DND-41 (cell line): ENCODE results near the gene CYTH4.

ENCODE experiments used
- ATAC-seq: fragments of 200-7000 bp; cut with Tn5 transposase; 3 replicates; pipeline ENCODE4 v1.9.1; 2021; ENCODE audit warnings: low read depth; ENCODE audit not compliant: insufficient read depth
- DNase-seq: peaks from one replicate; pipeline ENCODE4 v3.0.0-alpha.2; 2020
- H2AFZ ChIP-seq: 2 replicates; pipeline ENCODE4 v1.6.0; 2012; ENCODE audit warnings: low read depth, low read length
- H3K27ac ChIP-seq: 2 replicates; pipeline ENCODE4 v1.5.1; 2012; ENCODE audit warnings: low read length, inconsistent platforms
- H3K27me3 ChIP-seq: fragments of 200-600 bp; sonication (generic); 2 replicates; pipeline ENCODE4 v1.6.0; 2012; ENCODE audit warnings: low read length, mild to moderate bottlenecking, inconsistent platforms; ENCODE audit not compliant: insufficient read depth, poor library complexity
- H3K36me3 ChIP-seq: 2 replicates; pipeline ENCODE4 v1.5.1; 2012; ENCODE audit warnings: low read length, inconsistent platforms; ENCODE audit not compliant: insufficient read depth
- H3K4me1 ChIP-seq: 2 replicates; pipeline ENCODE4 v1.5.1; 2012; ENCODE audit warnings: mild to moderate bottlenecking, low read length; ENCODE audit not compliant: insufficient read depth
- H3K4me2 ChIP-seq: 2 replicates; pipeline ENCODE4 v1.6.0; 2012; ENCODE audit warnings: mild to moderate bottlenecking, moderate library complexity, low read length, inconsistent platforms; ENCODE audit not compliant: insufficient read depth
- H3K4me3 ChIP-seq, 2 experiments: fragments of 200-600 bp in 1 of 2; shearing (Covaris generic) in 1 of 2; 2 replicates each; pipeline ENCODE4 v1.5.1; 2012 to 2016; ENCODE audit warnings: inconsistent platforms in 2 of 2, low read length in 2 of 2, mild to moderate bottlenecking in 2 of 2, low read depth in 1 of 2, moderate library complexity in 1 of 2
- H3K79me2 ChIP-seq: 2 replicates; pipeline ENCODE4 v1.6.0; 2012; ENCODE audit warnings: low read length, inconsistent platforms; ENCODE audit not compliant: insufficient read depth
- H3K9ac ChIP-seq: 2 replicates; pipeline ENCODE4 v1.6.0; 2012; ENCODE audit warnings: low read depth, mild to moderate bottlenecking, inconsistent platforms, low read length, moderate library complexity
- H3K9me3 ChIP-seq: 2 replicates; pipeline ENCODE4 v1.5.1; 2012; ENCODE audit warnings: low read length, moderate library complexity, mild to moderate bottlenecking, inconsistent platforms; ENCODE audit not compliant: insufficient read depth, severe bottlenecking
- H4K20me1 ChIP-seq: 2 replicates; pipeline ENCODE4 v1.6.0; 2012; ENCODE audit warnings: low read length; ENCODE audit not compliant: insufficient read depth
- CTCF ChIP-seq: IDR thresholded peaks from 2 replicates; pipeline ENCODE4 v1.5.1; 2012; ENCODE audit warnings: borderline replicate concordance, low read length, moderate library complexity, mild to moderate bottlenecking; ENCODE audit not compliant: poor library complexity, severe bottlenecking; ENCODE audit errors: extremely low read depth
- EZH2 ChIP-seq: IDR thresholded peaks from 3 replicates; pipeline ENCODE4 v1.6.1; 2012; ENCODE audit warnings: borderline replicate concordance, low read depth, mild to moderate bottlenecking, moderate library complexity, low read length, inconsistent platforms; ENCODE audit not compliant: severe bottlenecking

The CYTH4 gene

GRCh38 chr22:37256075-37256726 lies 26.1 kb upstream of the CYTH4 start:
- Histone ChIP-seq H3K27ac (no peak overlapping the region), H3K36me3 (no peaks in the 10 kb centered on the region), H2AFZ (no peak overlapping the region), H3K27me3 (peaks cover 6% of the 10 kb centered on the region), H3K79me2 (no peaks in the 10 kb centered on the region), H3K4me3 (no peak overlapping the region), H3K9ac (no peak overlapping the region), H3K4me2 (no peak overlapping the region), H3K4me1 (no peaks in the 10 kb centered on the region), H3K9me3 (no peaks in the 10 kb centered on the region), H4K20me1 (no peaks in the 10 kb centered on the region; the same call in 1 of the 2 replicates)
- no peak for ATAC-seq
- no peak for TF ChIP-seq EZH2
- TF ChIP-seq CTCF: no peak
- no peak for DNase-seq

GRCh38 chr22:37258005-37258752 lies 24.1 kb upstream of the CYTH4 start:
- Histone ChIP-seq H3K79me2 (no peaks in the 10 kb centered on the region), H3K4me2 (no peak overlapping the region), H4K20me1 (no peaks in the 10 kb centered on the region; the same call in 1 of the 2 replicates), H3K4me1 (no peaks in the 10 kb centered on the region), H3K27me3 (peaks cover 7% of the 10 kb centered on the region), H3K9ac (no peak overlapping the region), H3K36me3 (no peaks in the 10 kb centered on the region), H3K4me3 (no peak overlapping the region), H3K9me3 (no peaks in the 10 kb centered on the region), H3K27ac (no peak overlapping the region), H2AFZ (no peak overlapping the region)
- ATAC-seq (no peak), DNase-seq (no peak)
- TF ChIP-seq CTCF: no peak
- TF ChIP-seq EZH2: no peak

GRCh38 chr22:37258753-37259401 lies 23.4 kb upstream of the CYTH4 start:
- Histone ChIP-seq H3K36me3 (no peaks in the 10 kb centered on the region), H3K4me3 (no peak overlapping the region), H3K9ac (no peak overlapping the region), H3K4me1 (no peaks in the 10 kb centered on the region), H4K20me1 (no peaks in the 10 kb centered on the region; the same call in 1 of the 2 replicates), H3K9me3 (peaks cover 4% of the 10 kb centered on the region), H3K27ac (no peak overlapping the region), H3K79me2 (no peaks in the 10 kb centered on the region), H3K27me3 (peaks cover 7% of the 10 kb centered on the region), H3K4me2 (no peak overlapping the region), H2AFZ (no peak overlapping the region)
- DNase-seq (no peak), ATAC-seq (no peak)
- TF ChIP-seq EZH2 (no peak), CTCF (no peak)
